Neural crest cell (in vitro differentiated cells): Measurements from ENCODE around the gene S100A16. TPM values are rescaled to one million over a fixed set of nuclear protein-coding genes. Genes with fewer than 3 reads are reported as not detected.
A peak's percentile ranks its signal among the peaks of the same experiment; 100 is the strongest.
"Not testable (repeated sequence)": the region's sequence is repeated elsewhere in the genome, so short reads cannot be mapped to it uniquely, and the experiment has no call there.

ENCODE experiments used
- DNase-seq: peaks from one replicate; pipeline ENCODE4 v3.0.0; 2021; ENCODE audit warnings: low read depth, mixed read lengths, low spot score
- H3K27ac Mint-ChIP-seq: one replicate; pipeline ENCODE4 v1.8.0; 2021; ENCODE audit warnings: mild to moderate bottlenecking, mixed read lengths; ENCODE audit not compliant: unreplicated experiment
- H3K27me3 Mint-ChIP-seq: 2 replicates; pipeline ENCODE4 v1.8.0; 2021; ENCODE audit warnings: low read depth, mild to moderate bottlenecking, mixed read lengths
- H3K36me3 Mint-ChIP-seq: 2 replicates; pipeline ENCODE4 v1.8.0; 2021; ENCODE audit warnings: low read depth, mild to moderate bottlenecking, mixed read lengths
- H3K4me1 Mint-ChIP-seq: 2 replicates; pipeline ENCODE4 v1.8.0; 2021; ENCODE audit warnings: mixed read lengths
- H3K4me3 Mint-ChIP-seq: one replicate; pipeline ENCODE4 v1.8.0; 2021; ENCODE audit warnings: mild to moderate bottlenecking, mixed read lengths
- H3K9me3 Mint-ChIP-seq: 2 replicates; pipeline ENCODE4 v1.8.0; 2021; ENCODE audit warnings: mixed read lengths
- total RNA-seq: library from RNA; stranded (reverse); gene quantifications from 2 replicates; pipeline ENCODE4 v1.2.1, GENCODE V29; 2021
- TF ChIP-seq, protein P1 (sequence below): fragments of 200-600 bp; sonication (generic); conservative IDR thresholded peaks from 2 replicates; pipeline ENCODE4 v1.5.0; 2021; ENCODE audit warnings: antibody characterized with exemption, mild to moderate bottlenecking

Gene S100A16
- total RNA-seq, 1 donor from 2014 or later: 7.1 TPM

DNA sequence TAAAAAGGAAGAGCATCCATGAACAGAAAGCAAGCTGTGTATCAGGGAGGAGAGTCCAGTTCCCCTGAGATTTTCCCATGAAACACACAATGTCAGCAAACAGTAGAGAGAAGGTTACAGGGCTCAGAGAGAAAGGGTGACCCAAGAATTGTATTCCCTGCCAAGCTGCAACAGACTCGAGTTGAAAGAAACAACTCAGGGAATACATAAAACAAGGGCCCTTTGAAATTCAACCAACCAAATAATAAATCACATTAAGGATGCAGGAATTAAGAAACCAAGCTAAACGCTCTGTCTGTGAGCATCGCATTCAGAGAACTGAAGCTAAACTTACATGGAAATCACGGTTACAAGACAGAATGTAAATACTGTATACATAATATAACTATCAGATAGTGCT, 20.2 kb downstream of the S100A16 start:
- Mint-ChIP-seq H3K4me1 (peaks cover 27% of the 10 kb centered on the region), H3K36me3 (no peaks in the 10 kb centered on the region), H3K4me3 (peak overlapping the region; percentile 22), H3K27ac (peak overlapping the region; percentile 23), H3K27me3 (no peaks in the 10 kb centered on the region), H3K9me3 (no peaks in the 10 kb centered on the region)
- DNase-seq: no peak
- TF ChIP-seq, protein P1, sequence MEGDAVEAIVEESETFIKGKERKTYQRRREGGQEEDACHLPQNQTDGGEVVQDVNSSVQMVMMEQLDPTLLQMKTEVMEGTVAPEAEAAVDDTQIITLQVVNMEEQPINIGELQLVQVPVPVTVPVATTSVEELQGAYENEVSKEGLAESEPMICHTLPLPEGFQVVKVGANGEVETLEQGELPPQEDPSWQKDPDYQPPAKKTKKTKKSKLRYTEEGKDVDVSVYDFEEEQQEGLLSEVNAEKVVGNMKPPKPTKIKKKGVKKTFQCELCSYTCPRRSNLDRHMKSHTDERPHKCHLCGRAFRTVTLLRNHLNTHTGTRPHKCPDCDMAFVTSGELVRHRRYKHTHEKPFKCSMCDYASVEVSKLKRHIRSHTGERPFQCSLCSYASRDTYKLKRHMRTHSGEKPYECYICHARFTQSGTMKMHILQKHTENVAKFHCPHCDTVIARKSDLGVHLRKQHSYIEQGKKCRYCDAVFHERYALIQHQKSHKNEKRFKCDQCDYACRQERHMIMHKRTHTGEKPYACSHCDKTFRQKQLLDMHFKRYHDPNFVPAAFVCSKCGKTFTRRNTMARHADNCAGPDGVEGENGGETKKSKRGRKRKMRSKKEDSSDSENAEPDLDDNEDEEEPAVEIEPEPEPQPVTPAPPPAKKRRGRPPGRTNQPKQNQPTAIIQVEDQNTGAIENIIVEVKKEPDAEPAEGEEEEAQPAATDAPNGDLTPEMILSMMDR: no peak

DNA sequence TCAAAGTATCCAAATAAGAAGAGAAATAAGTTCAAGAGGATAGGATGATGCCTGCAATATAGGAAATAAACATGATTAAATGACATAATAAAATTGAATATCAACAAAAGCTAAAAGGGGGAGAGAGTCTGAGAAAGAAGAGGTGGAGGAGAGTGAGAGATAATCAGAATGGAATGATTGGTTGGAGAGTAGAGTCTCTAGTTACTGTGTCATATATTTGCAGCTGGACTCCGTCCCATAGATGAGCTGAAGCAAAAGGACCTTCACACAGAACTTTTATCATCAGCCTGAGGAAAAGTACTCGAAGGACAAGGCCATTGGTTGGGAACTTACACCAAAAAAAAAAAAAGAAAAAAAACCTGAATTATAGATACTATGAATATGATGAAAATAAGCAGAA, 24.5 kb downstream of the S100A16 start:
- Mint-ChIP-seq H3K27ac (no peak overlapping the region), H3K4me1 (peaks cover 47% of the 10 kb centered on the region), H3K36me3 (no peaks in the 10 kb centered on the region), H3K27me3 (no peaks in the 10 kb centered on the region), H3K4me3 (no peak overlapping the region), H3K9me3 (no peaks in the 10 kb centered on the region)
- TF ChIP-seq, protein P1: no peak
- DNase-seq: no peak

DNA sequence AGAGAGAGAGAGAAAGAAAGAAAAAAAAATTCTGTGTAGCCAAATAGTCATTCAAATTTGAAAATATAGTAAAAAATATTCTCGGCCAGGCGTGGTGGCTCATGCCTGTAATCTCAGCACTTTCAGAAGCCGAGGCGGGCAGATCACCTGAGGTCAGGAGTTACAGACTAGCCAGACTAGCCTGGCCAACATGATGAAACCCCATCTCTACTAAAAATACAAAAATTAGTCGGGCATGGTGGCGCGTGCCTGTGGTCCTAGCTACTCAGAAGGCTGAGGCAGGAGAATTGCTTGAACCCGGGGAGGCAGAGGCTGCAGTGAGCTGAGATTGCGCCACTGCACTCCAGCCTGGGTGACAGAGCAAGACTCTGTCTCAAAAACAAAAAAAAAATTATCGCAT, 24.9 kb downstream of the S100A16 start:
- H3K4me3 Mint-ChIP-seq, H3K27me3 Mint-ChIP-seq, H3K9me3 Mint-ChIP-seq, DNase-seq, H3K36me3 Mint-ChIP-seq, H3K27ac Mint-ChIP-seq: not testable (repeated sequence)
- peaks cover 47% of the 10 kb centered on the region for H3K4me1 Mint-ChIP-seq

DNA sequence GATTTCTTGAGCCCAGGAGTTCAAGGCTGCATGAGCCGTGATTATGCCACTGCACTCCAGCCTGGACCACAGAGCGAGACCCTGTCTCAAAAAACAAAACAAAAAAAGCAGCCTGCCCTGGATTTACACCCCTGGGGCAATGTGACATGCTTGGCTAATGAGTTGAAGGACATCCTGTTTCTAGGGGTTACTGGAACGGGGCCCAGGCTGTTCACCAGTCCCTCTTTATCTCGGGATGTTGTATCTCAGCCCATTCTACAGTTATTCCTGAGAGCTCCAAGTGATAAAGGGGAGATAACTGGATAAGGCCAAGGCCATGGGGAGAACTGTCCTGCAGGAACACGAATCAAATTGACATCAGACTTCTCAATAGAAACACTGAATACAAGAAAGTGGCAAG, 25.6 kb downstream of the S100A16 start:
- H3K27ac Mint-ChIP-seq: peak overlapping the region; percentile 17
- no peaks in the 10 kb centered on the region for H3K9me3 Mint-ChIP-seq
- peaks cover 39% of the 10 kb centered on the region for H3K4me1 Mint-ChIP-seq
- no peaks in the 10 kb centered on the region for H3K27me3 Mint-ChIP-seq
- TF ChIP-seq, protein P1: no peak
- no peak overlapping the region for H3K4me3 Mint-ChIP-seq
- no peak for DNase-seq
- no peaks in the 10 kb centered on the region for H3K36me3 Mint-ChIP-seq

DNA sequence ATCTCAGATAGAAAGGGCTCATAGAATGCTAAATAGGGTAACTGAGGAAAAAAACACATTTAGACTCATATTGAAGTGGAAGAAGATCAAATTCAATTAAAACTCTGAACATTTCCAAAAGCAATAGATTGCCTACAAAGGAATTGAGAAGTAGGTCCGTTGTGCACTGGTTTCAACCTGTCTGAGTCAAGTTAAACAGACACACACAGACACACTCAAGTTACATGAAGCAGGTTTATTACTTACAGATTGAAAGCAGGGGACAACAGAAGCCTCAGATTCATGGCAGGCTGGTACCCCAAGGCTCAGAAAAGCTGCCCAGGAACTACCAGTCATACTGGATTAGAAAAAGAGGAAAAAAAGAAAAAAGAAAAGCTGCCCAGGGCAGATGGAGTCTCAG, 26.6 kb downstream of the S100A16 start:
- H3K9me3 Mint-ChIP-seq: no peaks in the 10 kb centered on the region
- no peak overlapping the region for H3K4me3 Mint-ChIP-seq
- H3K36me3 Mint-ChIP-seq: no peaks in the 10 kb centered on the region
- TF ChIP-seq, protein P1: no peak
- H3K27me3 Mint-ChIP-seq: no peaks in the 10 kb centered on the region
- DNase-seq: no peak
- peaks cover 39% of the 10 kb centered on the region for H3K4me1 Mint-ChIP-seq
- H3K27ac Mint-ChIP-seq: no peak overlapping the region

DNA sequence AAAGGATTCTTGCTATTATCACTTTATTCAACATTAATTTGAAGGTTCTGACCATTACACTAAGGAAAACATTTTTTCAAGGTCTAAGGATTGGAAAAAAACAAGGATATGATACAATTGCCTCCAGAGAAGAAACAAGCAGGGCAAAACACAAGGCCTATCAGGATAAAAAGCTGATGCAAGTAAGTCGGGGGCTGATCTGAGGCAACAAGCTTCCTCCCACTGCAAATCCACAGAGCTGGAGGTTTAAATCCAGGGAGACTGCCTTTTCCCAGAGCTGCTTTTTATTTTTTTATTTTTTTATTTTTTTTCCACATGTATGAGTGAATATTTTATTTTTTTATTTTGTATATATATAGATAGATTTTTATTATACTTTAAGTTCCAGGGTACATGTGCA, 27.9 kb downstream of the S100A16 start:
- H3K27me3 Mint-ChIP-seq: no peaks in the 10 kb centered on the region
- no peaks in the 10 kb centered on the region for H3K36me3 Mint-ChIP-seq
- peaks cover 39% of the 10 kb centered on the region for H3K4me1 Mint-ChIP-seq
- no peak overlapping the region for H3K27ac Mint-ChIP-seq
- no peak for DNase-seq
- TF ChIP-seq, protein P1: no peak
- no peaks in the 10 kb centered on the region for H3K9me3 Mint-ChIP-seq
- no peak overlapping the region for H3K4me3 Mint-ChIP-seq
